ENCODE data around the gene DENND1A. TPM values are rescaled to one million over a fixed set of nuclear protein-coding genes. Genes with fewer than 3 reads are reported as not detected.

Gene DENND1A
- total RNA-seq, 6 experiments from 2014 or later = 13.9 to 22.6 (median 16.3) TPM

GRCh38 chr9:123523001-123523400 is 406.9 kb downstream of the DENND1A start:
- H3K27ac ChIP-seq = no peak overlapping the region
- no peak overlapping the region for H3K4me3 ChIP-seq
- no peak for ATAC-seq
- TF ChIP-seq CTCF (IDR thresholded peaks at IDR 0.05) (no peak), POLR2A (IDR thresholded peaks at IDR 0.05) (no peak)
- H3K4me1 ChIP-seq = peaks cover 0 to 6% (median 0%) of the 10 kb centered on the region in 4 donors
- no peaks in the 10 kb centered on the region for H3K9me3 ChIP-seq
- DNase-seq = no peak
- intact Hi-C loops (cut with DNase I) = no loop called here
- H3K27me3 ChIP-seq = no peaks in the 10 kb centered on the region
- 92% methylated on average over 2 of the region's 6 CpGs for WGBS (ENCODE audit: insufficient coverage, low coverage, low lambda C conversion rate, missing lambda C conversion rate)
- no peaks in the 10 kb centered on the region for H3K36me3 ChIP-seq

- WGBS (ENCODE audit: insufficient coverage, low coverage, low lambda C conversion rate, missing lambda C conversion rate) = 93% methylated on average over 2 of the region's 2 CpGs
- H3K36me3 ChIP-seq = no peaks in the 10 kb centered on the region
- no peak overlapping the region for H3K27ac ChIP-seq
- intact Hi-C loops (cut with DNase I) = no loop called here
- ATAC-seq (no peak), DNase-seq (no peak)
- peaks cover 0 to 6% (median 0%) of the 10 kb centered on the region in 4 donors for H3K4me1 ChIP-seq
- no peaks in the 10 kb centered on the region for H3K27me3 ChIP-seq
- no peak for TF ChIP-seq POLR2A (IDR thresholded peaks at IDR 0.05)
- TF ChIP-seq CTCF (IDR thresholded peaks at IDR 0.05) = no peak
- H3K4me3 ChIP-seq = no peak overlapping the region
- no peaks in the 10 kb centered on the region for H3K9me3 ChIP-seq
Measured at GRCh38 chr9:123522251-123522650, 407.7 kb downstream of the DENND1A start.

- ATAC-seq = no peak
- TF ChIP-seq POLR2A (IDR thresholded peaks at IDR 0.05) (no peak), CTCF (IDR thresholded peaks at IDR 0.05) (no peak)
- DNase-seq = no peak
- no peaks in the 10 kb centered on the region for H3K27me3 ChIP-seq
- intact Hi-C loops (cut with DNase I) = no loop called here
- no peak overlapping the region for H3K4me3 ChIP-seq
- no peaks in the 10 kb centered on the region for H3K4me1 ChIP-seq
- no peaks in the 10 kb centered on the region for H3K36me3 ChIP-seq
- no peaks in the 10 kb centered on the region for H3K9me3 ChIP-seq
- H3K27ac ChIP-seq = no peak overlapping the region
- WGBS (ENCODE audit: insufficient coverage, low coverage, low lambda C conversion rate, missing lambda C conversion rate) = 44% methylated on average over 1 of the region's 1 CpG
Measured at GRCh38 chr9:123518338-123518737, 411.6 kb downstream of the DENND1A start.

- Histone ChIP-seq H3K27ac (no peak overlapping the region), H3K36me3 (no peaks in the 10 kb centered on the region), H3K27me3 (no peaks in the 10 kb centered on the region), H3K4me1 (peaks cover 0 to 1% (median under 1%) of the 10 kb centered on the region in 4 donors), H3K4me3 (no peak overlapping the region), H3K9me3 (no peaks in the 10 kb centered on the region)
- ATAC-seq (no peak), DNase-seq (no peak)
- 96% methylated on average over 4 of the region's 4 CpGs for WGBS (ENCODE audit: insufficient coverage, low coverage, low lambda C conversion rate, missing lambda C conversion rate)
- intact Hi-C loops (cut with DNase I) = no loop called here
- TF ChIP-seq CTCF (IDR thresholded peaks at IDR 0.05) (no peak), POLR2A (IDR thresholded peaks at IDR 0.05) (no peak)
Measured at GRCh38 chr9:123517512-123517911, 412.4 kb downstream of the DENND1A start.

GRCh38 chr9:123514766-123515165 is 415.2 kb downstream of the DENND1A start:
- TF ChIP-seq POLR2A (IDR thresholded peaks at IDR 0.05) (no peak), CTCF (IDR thresholded peaks at IDR 0.05) (no peak)
- H3K27ac ChIP-seq = no peak overlapping the region

More at GRCh38 chr9:123514766-123515165, 415.2 kb downstream of the DENND1A start:
- no peaks in the 10 kb centered on the region for H3K36me3 ChIP-seq
- DNase-seq (no peak), ATAC-seq (no peak)
- intact Hi-C loops (cut with DNase I) = no loop called here
- peaks cover 0 to 17% (median 7%) of the 10 kb centered on the region in 4 donors for H3K4me1 ChIP-seq
- 74% methylated on average over 4 of the region's 4 CpGs for WGBS (ENCODE audit: insufficient coverage, low coverage, low lambda C conversion rate, missing lambda C conversion rate)
- H3K27me3 ChIP-seq = no peaks in the 10 kb centered on the region
- no peaks in the 10 kb centered on the region for H3K9me3 ChIP-seq
- H3K4me3 ChIP-seq = no peak overlapping the region

Data from right lobe of liver (tissue), 6 donors.